ENCODE measurements around the gene SDHB.

The SDHB gene

DNA sequence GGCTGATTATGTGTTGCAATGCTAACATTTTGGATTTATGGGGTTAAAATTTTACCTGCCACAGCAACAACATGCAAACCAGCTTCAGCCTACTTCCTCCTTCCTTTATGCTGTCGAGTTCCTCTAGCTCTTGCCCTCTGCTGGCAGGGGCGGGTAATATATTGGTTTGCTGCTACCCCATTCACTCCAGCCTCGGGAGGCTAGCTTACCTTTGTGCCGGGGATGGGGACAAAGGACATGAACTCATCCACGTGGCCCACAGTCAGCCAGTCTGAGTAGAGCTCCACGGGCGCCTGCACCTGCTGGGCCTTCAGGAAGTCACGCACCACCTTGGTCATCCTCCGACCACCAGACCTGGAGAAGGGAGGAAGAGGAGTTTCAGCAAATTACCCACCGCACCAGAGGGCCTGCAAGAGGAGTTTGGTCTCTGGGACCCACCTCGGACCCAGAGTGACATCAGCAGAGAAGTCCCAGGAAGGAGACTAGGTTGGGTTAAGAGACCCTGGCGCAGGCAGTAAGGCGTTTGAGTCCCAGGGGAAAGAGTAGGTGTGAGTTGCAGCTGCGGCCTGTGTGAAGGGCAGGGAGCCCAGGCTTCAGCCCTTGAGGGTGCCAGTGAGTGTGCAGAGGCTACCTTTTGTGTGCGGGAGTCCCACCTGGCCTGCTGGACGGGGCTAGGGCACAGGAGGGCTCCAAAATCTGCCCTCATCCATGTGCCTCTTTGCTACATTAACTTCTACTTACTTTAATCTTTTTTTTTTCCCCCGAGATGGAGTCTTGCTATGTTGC is 21.8 kb upstream of the SDHB start:
- TF ChIP-seq CTCF (conservative IDR thresholded peaks at IDR 0.05) = peak; percentile 63
- H3K27ac ChIP-seq = no peak overlapping the region

- H3K27ac ChIP-seq = no peak overlapping the region
- no peak for TF ChIP-seq CTCF (conservative IDR thresholded peaks at IDR 0.05)
These were observed 18.0 kb upstream of the SDHB start for GRCh38 chr1:17071794-17072193.

DNA sequence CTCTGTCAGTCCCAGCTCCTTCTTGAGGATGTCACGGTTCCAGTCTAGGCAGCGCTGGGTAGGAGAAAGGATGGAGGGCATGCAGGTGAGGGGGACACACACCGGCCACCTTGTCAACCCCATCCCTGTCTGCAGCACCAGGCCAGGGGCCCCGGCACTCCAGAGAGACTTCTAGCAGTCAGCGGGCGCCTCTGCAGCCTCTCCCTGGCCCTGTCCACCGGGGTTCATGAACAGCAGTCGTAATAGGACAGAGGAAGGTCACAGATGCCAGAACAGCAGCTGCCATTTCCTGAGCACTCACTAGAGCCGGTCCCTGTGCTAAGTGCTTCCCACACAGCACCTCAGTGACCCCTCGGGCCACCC is 16.3 kb upstream of the SDHB start:
- no peak overlapping the region for H3K27ac ChIP-seq
- TF ChIP-seq CTCF (conservative IDR thresholded peaks at IDR 0.05) = no peak

- H3K27ac ChIP-seq = no peak overlapping the region
- no peak for TF ChIP-seq CTCF (conservative IDR thresholded peaks at IDR 0.05)
These were observed 15.8 kb upstream of the SDHB start for GRCh38 chr1:17069452-17070162.

- no peak for TF ChIP-seq CTCF (conservative IDR thresholded peaks at IDR 0.05)
- H3K27ac ChIP-seq = no peak overlapping the region
These were observed 15.0 kb upstream of the SDHB start for GRCh38 chr1:17068789-17069188.

DNA sequence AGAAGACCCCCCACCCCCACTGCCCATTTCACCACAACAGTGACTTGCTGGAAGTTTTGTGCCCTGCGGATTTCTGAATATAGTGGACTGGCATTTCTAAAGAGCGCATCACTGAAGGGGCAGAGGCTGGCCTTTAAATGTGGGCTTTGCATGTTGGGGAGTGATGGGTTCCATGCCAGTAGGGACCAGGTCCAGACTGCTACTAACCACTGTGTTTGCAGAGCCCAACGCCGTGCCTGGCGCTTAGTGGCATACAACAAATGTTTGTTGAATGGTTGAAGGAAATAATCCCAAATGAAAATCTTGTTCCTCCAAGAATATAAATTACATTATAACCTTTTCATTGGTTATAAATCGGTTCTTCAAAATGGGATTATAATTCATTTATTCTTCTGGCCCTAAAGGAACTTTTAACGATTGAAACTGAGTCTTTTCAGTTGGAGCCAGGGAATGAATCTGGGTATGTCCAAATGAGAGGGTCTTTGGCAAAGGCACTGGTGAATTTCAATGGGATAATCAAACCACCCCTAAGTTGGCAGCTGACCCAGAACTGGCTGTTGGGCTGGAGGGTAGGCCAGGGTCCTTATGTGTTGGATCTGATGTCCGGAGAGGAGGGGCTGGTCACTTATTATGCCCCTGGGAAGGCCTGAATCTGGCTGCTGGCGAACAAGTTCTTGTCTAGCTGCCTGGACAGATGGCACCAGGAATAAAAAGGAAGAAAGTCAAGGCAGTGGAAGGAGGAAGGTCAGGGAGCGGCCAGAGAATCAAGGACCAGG is 13.8 kb upstream of the SDHB start:
- no peak for TF ChIP-seq CTCF (conservative IDR thresholded peaks at IDR 0.05)
- H3K27ac ChIP-seq = no peak overlapping the region

GRCh38 chr1:17067069-17067426 is 13.2 kb upstream of the SDHB start:
- TF ChIP-seq CTCF (conservative IDR thresholded peaks at IDR 0.05) = no peak
- H3K27ac ChIP-seq = no peak overlapping the region
